GM21619 (cell line): ENCODE results near the gene ZBTB5.
"Not testable (repeated sequence)": the region's sequence is repeated elsewhere in the genome, so short reads cannot be mapped to it uniquely, and the experiment has no call there.

Experiments
- ATAC-seq: cut with Tn5 transposase; IDR thresholded peaks from one replicate; pipeline ENCODE4 v1.9.1; 2021; ENCODE audit not compliant: unreplicated experiment

The ZBTB5 gene, protein sequence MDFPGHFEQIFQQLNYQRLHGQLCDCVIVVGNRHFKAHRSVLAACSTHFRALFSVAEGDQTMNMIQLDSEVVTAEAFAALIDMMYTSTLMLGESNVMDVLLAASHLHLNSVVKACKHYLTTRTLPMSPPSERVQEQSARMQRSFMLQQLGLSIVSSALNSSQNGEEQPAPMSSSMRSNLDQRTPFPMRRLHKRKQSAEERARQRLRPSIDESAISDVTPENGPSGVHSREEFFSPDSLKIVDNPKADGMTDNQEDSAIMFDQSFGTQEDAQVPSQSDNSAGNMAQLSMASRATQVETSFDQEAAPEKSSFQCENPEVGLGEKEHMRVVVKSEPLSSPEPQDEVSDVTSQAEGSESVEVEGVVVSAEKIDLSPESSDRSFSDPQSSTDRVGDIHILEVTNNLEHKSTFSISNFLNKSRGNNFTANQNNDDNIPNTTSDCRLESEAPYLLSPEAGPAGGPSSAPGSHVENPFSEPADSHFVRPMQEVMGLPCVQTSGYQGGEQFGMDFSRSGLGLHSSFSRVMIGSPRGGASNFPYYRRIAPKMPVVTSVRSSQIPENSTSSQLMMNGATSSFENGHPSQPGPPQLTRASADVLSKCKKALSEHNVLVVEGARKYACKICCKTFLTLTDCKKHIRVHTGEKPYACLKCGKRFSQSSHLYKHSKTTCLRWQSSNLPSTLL

GRCh38 chr9:37465249-37466036, at the start of gene ZBTB5:
Gene ZBTB5, minus strand, starts transcription at chr9:37465450. Its CDS starts 22,899 bp downstream, at chr9:37442551.
- peak; percentile 74 for ATAC-seq

DNA sequence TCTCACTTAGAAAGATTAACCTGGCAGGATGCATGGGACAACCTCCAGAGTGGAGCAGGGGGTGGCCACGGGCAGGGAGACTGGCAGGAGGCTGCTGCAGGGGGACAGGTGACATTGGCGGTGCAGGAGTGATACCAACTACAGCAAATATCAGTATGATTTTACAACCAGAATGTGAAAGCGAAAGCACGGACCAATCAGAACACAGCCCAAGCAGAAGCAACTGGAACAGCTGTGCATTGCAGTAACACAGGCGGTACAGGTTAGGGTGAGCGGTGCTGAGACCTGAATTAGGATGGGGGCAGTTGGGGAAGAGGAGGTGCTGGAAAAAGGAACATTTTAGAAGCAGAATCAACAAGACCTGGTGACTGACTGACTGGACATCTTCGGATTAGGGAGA, 49.7 kb upstream of the ZBTB5 start:
- no peak for ATAC-seq

DNA sequence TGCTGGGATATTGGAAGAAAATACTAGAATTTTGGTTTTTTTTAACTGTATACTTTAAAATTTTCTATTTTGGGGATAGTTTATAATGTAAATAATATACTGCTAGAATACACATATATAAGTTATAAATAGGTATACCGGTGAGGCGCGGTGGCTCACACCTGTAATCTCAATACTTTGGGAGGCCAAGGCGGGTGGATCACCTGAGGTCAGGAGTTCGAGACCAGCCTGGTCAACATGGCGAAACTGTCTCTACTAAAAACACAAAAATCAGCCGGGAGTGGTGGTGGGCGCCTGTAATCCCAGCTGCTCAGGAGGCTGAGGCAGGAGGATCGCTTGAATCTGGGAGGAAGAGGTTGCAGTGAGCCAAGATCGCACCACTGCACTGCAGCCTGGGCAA, 49.2 kb upstream of the ZBTB5 start:
- ATAC-seq, result not testable (repeated sequence)

- no peak for ATAC-seq
Observed at GRCh38 chr9:37512437-37512836, 47.2 kb upstream of the ZBTB5 start.

DNA sequence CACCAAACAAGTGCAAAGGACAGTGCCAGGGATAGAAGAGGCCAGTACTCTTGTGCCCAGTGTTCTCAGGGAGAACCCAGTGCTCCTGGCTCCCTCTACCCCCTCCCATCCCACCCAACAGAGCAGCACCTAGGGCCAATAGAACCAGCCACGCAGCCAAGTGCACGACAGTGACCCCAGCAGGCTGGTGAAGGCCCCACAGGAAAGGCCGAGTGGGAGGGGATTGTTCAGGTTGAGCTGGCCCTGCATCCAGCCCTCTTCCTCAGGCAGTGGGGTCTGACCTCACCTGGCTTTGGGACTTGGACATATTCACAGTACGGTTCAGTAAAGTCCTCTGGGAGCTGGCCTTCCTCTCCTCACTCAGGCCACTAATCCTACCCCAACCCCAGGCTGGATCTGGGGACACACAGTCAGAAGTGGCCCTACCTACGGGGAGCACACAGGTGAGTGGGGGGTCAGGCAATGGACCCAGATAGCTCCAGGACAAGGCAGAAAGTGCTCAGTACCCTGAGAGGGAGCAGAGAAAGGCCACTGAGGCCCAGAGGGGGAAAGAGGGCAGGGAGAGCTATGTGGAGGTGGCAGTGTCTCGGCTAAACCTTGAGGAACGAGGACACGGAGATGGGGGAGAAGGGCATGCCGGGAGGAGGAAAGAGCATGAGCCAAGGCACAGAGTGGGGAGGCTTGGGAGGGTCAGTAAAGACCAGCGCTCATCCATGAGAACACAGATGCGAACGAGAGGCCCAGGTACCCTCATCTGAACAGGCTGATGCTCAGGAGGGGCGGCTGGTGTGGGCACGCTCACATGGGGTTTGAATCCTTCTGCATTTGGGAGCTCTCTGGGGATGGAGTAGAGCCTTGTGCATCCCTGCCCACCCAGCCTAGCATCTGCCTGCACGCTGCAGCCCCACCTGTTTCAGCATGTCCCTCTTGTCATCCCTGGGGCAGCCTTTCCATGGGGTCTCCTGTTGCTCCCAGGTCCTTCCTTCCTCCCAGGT, 46.1 kb upstream of the ZBTB5 start:
- no peak for ATAC-seq

GRCh38 chr9:37510053-37510452, 44.8 kb upstream of the ZBTB5 start:
- not testable (repeated sequence) for ATAC-seq

DNA sequence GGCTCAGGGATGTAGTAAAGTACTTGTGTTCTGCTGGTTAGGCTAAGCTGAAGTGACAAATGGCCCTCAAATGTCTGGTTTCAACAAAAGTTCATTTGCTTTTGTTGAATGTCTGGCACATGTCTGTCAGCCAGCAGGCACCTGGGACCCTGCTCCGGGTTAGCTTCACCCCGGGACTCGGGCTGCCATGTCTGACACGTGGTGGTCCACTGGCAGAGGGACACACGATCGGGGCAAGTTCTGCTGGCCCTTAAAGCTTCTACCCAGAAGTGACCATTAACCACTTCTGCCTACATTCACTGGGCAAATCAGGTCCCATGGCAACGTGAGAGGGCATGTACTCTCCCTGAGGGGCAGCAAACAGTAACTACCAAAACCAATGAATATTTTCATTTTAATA, 44.3 kb upstream of the ZBTB5 start:
- ATAC-seq, result no peak

DNA sequence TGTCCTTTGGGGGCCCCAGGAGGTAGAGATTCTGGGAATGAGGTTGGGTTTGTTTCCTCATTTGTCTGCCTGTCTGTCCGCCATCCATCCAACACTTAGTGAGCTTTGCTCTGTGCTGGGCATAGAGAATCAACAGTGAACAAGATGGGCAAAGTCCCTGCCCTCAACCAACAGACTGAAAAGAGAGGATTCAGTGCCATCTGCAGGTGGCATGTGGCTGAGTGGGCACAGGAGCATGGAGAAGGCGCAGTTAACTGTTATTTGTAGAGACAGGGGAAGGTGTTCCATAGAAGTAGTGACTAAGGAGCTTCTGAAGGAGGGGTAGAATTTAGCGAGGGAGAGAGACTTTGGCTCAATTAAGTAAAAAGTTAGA, 43.6 kb upstream of the ZBTB5 start:
- ATAC-seq, result no peak

DNA sequence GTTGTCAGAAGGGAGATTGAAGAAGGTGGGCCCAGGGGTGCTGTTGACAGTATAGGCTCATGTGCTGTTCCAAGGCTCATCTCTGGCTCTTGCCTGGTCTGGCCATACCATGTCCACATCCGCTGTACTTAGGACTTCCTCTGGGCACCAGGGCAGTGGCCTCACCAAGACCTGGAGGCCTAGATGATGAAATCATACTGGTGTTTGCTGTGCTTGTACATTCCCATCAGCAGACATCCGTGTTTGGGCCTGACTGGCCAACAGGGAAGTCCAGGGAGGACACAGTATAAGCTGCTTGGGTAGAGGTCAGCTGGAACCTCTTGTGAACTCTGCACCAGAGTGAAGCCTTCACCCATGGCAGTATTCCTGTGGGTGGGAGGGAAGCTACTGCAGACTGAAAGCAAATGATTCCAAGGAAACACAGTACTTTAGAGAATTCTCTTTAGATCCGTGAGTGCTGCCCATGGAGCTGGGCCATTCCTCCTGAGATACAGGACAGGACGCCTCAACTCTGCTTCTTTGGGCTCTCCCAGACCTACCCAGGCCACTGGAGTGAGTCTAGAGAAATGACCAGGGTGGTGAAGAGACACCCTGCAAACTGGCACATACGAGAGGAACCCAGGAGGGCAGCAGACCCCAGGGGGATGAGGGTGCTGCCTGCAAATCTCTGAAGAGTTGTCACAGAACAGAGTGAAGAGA, 43.0 kb upstream of the ZBTB5 start:
- no peak for ATAC-seq

- ATAC-seq, result no peak
Observed at GRCh38 chr9:37507566-37508134, 42.4 kb upstream of the ZBTB5 start.

- no peak for ATAC-seq
Observed at GRCh38 chr9:37504605-37505004, 39.4 kb upstream of the ZBTB5 start.

DNA sequence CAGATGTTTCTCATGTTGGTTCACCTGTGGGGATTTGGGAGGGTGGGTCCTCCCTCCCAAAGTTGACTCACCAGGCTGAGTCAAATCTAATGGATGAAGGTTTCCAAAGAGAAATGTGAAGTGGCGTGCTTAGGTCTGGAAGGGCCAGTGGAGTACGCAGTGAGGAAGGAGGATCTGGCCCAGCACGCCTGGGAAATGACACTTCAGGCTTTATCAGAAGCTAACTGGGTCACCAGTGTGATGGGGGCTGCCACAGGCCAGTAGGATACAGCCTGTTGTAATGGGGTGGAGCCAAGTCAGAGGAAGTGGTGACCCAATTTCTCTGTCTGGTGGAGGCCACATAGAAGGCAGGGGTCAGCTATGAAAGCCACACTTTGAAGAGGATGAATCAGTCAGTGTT, 38.5 kb upstream of the ZBTB5 start:
- no peak for ATAC-seq

DNA sequence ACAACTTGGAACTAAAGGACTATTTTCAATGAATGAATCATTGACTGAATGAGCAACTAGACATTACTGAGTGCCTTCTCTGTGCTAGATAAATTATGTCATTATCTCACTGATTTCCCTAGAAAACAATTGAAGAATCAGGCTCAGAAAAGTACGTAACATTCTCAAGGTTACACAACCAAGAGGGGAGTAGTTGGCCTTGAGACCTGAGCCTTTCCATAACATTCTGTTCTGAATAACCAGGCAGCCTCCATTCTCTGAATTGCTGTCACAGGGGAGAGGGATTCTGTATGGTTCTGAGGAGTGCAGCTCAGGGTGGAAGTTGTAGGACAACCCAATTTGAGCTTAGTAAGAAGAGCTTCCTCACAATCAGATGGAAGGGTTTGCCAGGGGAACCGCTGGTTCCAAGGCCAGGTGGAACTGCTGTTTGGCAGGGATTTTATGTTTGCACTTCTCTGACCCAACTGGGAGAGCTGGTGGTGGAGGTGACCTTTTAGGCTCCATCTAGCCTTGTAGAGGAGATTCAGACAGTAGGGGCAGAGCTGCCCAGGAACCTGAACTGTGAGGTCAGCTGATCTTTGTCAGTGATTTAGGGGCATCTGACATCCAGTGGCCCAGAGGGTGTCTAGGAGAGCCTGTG, 36.8 kb upstream of the ZBTB5 start:
- ATAC-seq, result no peak

DNA sequence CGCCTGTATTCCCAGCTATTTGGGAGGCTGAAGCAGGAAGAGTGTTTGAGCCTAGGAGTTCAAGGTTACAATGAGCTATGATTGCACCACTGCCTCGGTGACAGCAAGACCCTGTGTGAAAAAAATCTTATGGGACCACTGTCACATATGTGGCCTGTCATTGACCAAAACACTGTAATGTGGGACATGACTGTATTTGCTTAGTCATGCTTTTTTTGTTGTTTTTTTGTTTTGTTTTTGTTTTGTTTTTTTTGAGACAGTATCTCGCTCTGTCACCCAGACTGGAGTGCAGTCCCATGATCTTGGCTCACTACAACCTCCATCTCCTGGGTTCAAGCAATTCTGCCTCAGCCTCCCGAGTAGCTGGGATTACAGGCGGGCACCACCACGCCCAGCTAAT, 34.0 kb upstream of the ZBTB5 start:
- ATAC-seq, result no peak

GRCh38 chr9:37498457-37498856, 33.2 kb upstream of the ZBTB5 start:
- ATAC-seq, result no peak

DNA sequence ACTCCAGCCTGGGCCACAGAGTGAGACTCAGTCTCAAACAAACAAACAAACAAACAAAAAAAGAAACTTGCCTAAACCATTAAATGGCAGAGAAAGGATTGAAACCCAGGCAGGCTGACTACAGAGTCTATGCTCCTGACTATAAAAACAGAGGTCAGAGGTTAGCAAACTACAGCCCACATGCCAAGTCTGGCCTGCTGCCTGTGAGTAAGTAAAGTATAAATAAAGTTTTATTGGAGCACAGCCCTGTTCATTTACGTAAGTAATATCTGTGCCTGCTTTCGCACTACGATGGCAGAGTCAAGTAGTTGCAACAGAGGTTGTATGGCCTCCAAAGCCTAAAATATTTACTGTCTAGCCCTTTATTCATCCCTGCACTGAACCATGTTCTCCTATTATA, 32.1 kb upstream of the ZBTB5 start:
- no peak for ATAC-seq

GRCh38 chr9:37496020-37496419, 30.8 kb upstream of the ZBTB5 start:
- no peak for ATAC-seq

DNA sequence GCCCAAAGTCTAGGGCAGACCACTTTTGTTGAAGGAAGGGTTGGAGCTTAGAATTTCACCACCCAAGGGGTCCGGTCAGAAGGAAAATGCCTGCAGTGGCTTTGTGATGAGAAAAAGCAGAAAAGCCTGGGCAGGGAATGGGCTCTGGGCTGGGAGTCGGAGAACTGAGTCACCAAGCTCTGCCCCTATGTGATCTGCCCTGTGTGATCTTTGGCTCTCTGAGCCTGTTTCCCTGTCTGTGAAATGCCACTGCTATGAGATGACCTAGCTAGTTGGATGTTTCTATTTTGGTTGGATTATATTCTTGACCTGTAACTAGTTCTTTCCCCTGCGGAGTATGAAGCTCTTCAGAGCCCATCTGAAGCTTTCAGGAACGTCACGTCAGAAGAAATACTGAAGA, 30.3 kb upstream of the ZBTB5 start:
- no peak for ATAC-seq

DNA sequence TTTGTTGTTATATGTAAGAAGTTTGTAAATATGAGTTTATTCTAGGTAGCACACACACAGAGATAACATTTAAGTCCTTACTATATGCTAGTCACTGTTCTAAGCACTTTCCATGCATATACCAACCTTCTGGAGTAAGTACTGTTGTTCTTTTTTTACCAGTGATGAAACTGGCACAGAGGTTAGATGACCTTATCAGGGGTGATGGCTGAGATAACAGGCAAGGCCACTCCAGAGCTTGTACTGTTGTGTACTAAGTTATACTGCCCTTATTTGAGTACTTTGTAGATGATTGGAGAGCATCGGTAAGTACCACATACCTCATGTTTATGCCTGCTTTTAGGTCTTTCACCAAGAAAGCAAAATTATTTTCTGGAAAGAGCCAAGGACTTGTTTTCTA, 26.7 kb upstream of the ZBTB5 start:
- no peak for ATAC-seq
